Medulla oblongata (tissue), 1 donor: ENCODE results near the gene CIAO1.
A peak's percentile ranks its signal among the peaks of the same experiment; 100 is the strongest.
"Not testable (repeated sequence)": the region's sequence is repeated elsewhere in the genome, so short reads cannot be mapped to it uniquely, and the experiment has no call there.

Experiments used
- DNase-seq: peaks from one replicate; pipeline ENCODE4 v3.0.0-alpha.2; 2015; ENCODE audit errors: extremely low spot score

CIAO1 gene

GRCh38 chr2:96276787-96277499 lies 10.9 kb downstream of the CIAO1 start:
- DNase-seq, result no peak

GRCh38 chr2:96287273-96287856 lies 21.3 kb downstream of the CIAO1 start:
- no peak for DNase-seq

GRCh38 chr2:96291751-96292150 lies 25.7 kb downstream of the CIAO1 start:
- DNase-seq, result no peak

GRCh38 chr2:96294271-96294670 lies 28.2 kb downstream of the CIAO1 start:
- not testable (repeated sequence) for DNase-seq

GRCh38 chr2:96296925-96297324 lies 30.9 kb downstream of the CIAO1 start:
- DNase-seq, result no peak

GRCh38 chr2:96301865-96302264 lies 35.8 kb downstream of the CIAO1 start:
- DNase-seq, result no peak

GRCh38 chr2:96304606-96305005 lies 38.6 kb downstream of the CIAO1 start:
- no peak for DNase-seq

GRCh38 chr2:96305091-96305978 lies 39.3 kb downstream of the CIAO1 start, which contains the start of gene SNRNP200:
Gene SNRNP200 (minus strand): TSS chr2:96305546. CDS start chr2:96305437, 109 bp downstream.
- peak; percentile 89 for DNase-seq

- no peak for DNase-seq
Observed at GRCh38 chr2:96305979-96306308, 39.9 kb downstream of the CIAO1 start.

- peak; percentile 8 for DNase-seq
Observed at GRCh38 chr2:96306370-96306769, 40.3 kb downstream of the CIAO1 start.

- DNase-seq, result no peak
Observed at GRCh38 chr2:96308248-96308647, 42.2 kb downstream of the CIAO1 start.

GRCh38 chr2:96315005-96315399 lies 49.0 kb downstream of the CIAO1 start:
- DNase-seq, result no peak

- DNase-seq, result peak; percentile 25
Observed at GRCh38 chr2:96315400-96316071, 49.5 kb downstream of the CIAO1 start.

GRCh38 chr2:96316999-96317398 lies 51.0 kb downstream of the CIAO1 start:
- DNase-seq, result no peak

GRCh38 chr2:96317584-96317997 lies 51.6 kb downstream of the CIAO1 start:
- DNase-seq, result no peak

- no peak for DNase-seq
Observed at GRCh38 chr2:96318723-96319122, 52.7 kb downstream of the CIAO1 start.

- DNase-seq, result no peak
Observed at GRCh38 chr2:96319396-96319795, 53.4 kb downstream of the CIAO1 start.

- DNase-seq, result no peak
Observed at GRCh38 chr2:96320326-96320725, 54.3 kb downstream of the CIAO1 start.

- DNase-seq, result peak; percentile 38
Observed at GRCh38 chr2:96320728-96321622, 55.0 kb downstream of the CIAO1 start.
